Liver (tissue), 9 donors: ENCODE data around the gene RABAC1. TPM values are rescaled to one million over a fixed set of nuclear protein-coding genes. Genes with fewer than 3 reads are reported as not detected.

Experiments used
- DNase-seq: peaks from one replicate; pipeline ENCODE4 v3.0.0-alpha.2; 2017; ENCODE audit warnings: low spot score
- H3K27ac ChIP-seq, 2 donors: one replicate each; pipeline ENCODE4 v1.7.0; 2013; ENCODE audit warnings: inconsistent platforms in 2 of 2, low read length in 2 of 2, control low read depth in 1 of 2, low read depth in 1 of 2, mild to moderate bottlenecking in 1 of 2
- H3K27me3 ChIP-seq, 4 donors: one replicate each; pipeline versions ENCODE4 v1.6.1 to v1.7.0; 2013; ENCODE audit warnings: low read length in 3 of 4, inconsistent platforms in 1 of 4, mild to moderate bottlenecking in 1 of 4, moderate library complexity in 1 of 4; ENCODE audit not compliant: control insufficient read depth in 4 of 4, insufficient read depth in 4 of 4
- H3K36me3 ChIP-seq, 4 donors: one replicate each; pipeline versions ENCODE4 v1.6.1 to v1.7.0; 2013; ENCODE audit warnings: low read length in 3 of 4, mild to moderate bottlenecking in 3 of 4, low read depth in 1 of 4, moderate library complexity in 1 of 4; ENCODE audit not compliant: control insufficient read depth in 4 of 4, insufficient read depth in 3 of 4
- H3K4me1 ChIP-seq, 4 donors: one replicate each; pipeline versions ENCODE4 v1.6.1 to v1.7.0; 2013; ENCODE audit warnings: low read length in 3 of 4, mild to moderate bottlenecking in 3 of 4, moderate library complexity in 1 of 4; ENCODE audit not compliant: control insufficient read depth in 4 of 4, insufficient read depth in 4 of 4
- H3K4me3 ChIP-seq, 3 donors: one replicate each; pipeline versions ENCODE4 v1.6.1 to v1.7.0; 2013; ENCODE audit warnings: low read length in 3 of 3, control low read depth in 1 of 3, low read depth in 1 of 3, mild to moderate bottlenecking in 1 of 3
- H3K9ac ChIP-seq, 2 donors: one replicate each; pipeline ENCODE4 v1.7.0; 2013; ENCODE audit warnings: low read length in 2 of 2, mild to moderate bottlenecking in 2 of 2, moderate library complexity in 2 of 2, control low read depth in 1 of 2, low read depth in 1 of 2
- H3K9me3 ChIP-seq, 4 donors: one replicate each; pipeline versions ENCODE4 v1.6.1 to v1.7.0; 2013; ENCODE audit warnings: low read length in 3 of 4; ENCODE audit not compliant: control insufficient read depth in 4 of 4
- CTCF ChIP-seq: fragments of 150-350 bp; IDR thresholded peaks from 2 replicates; pipeline ENCODE4 v1.5.1; 2017; ENCODE audit warnings: improper control_type of control experiment, low read depth, low read length; ENCODE audit not compliant: missing input control
- FOXA2 ChIP-seq: IDR thresholded peaks from 2 replicates; pipeline ENCODE4 v1.6.1; 2016; ENCODE audit warnings: antibody characterized with exemption
- GABPA ChIP-seq, 2 donors: IDR thresholded peaks in 1 of 2; conservative IDR thresholded peaks in 1 of 2; 2 replicates each; pipeline ENCODE4 v1.6.1; 2016; ENCODE audit warnings: antibody characterized with exemption in 2 of 2, mild to moderate bottlenecking in 1 of 2, moderate library complexity in 1 of 2
- HNF4A ChIP-seq, 2 donors: conservative IDR thresholded peaks; 2 replicates each; pipeline ENCODE4 v1.6.1; 2016; ENCODE audit warnings: antibody characterized with exemption in 2 of 2, mild to moderate bottlenecking in 2 of 2
- HNF4G ChIP-seq: IDR thresholded peaks from 2 replicates; pipeline ENCODE4 v1.6.1; 2016; ENCODE audit warnings: antibody characterized with exemption
- JUND ChIP-seq, 2 donors: IDR thresholded peaks; 2 replicates each; pipeline ENCODE4 v1.6.1; 2016; ENCODE audit warnings: antibody characterized with exemption in 2 of 2
- NR2F2 ChIP-seq: IDR thresholded peaks from 2 replicates; pipeline ENCODE4 v1.6.1; 2016; ENCODE audit warnings: antibody characterized with exemption
- RAD21 ChIP-seq, 2 donors: IDR thresholded peaks; 2 replicates each; pipeline ENCODE4 v1.6.1; 2016; ENCODE audit warnings: antibody characterized with exemption in 2 of 2, mild to moderate bottlenecking in 2 of 2
- REST ChIP-seq: IDR thresholded peaks from 2 replicates; pipeline ENCODE4 v1.6.1; 2016; ENCODE audit warnings: antibody characterized with exemption, mild to moderate bottlenecking
- RXRA ChIP-seq, 2 donors: IDR thresholded peaks; 2 replicates each; pipeline ENCODE4 v1.6.1; 2017 to 2018; ENCODE audit warnings: antibody characterized with exemption in 2 of 2, mild to moderate bottlenecking in 1 of 2
- YY1 ChIP-seq: IDR thresholded peaks from 2 replicates; pipeline ENCODE4 v1.6.1; 2016; ENCODE audit warnings: antibody characterized with exemption, mild to moderate bottlenecking
- ZBTB33 ChIP-seq: IDR thresholded peaks from 2 replicates; pipeline ENCODE4 v1.6.1; 2016; ENCODE audit warnings: antibody characterized with exemption
- WGBS: extraction: QIAGEN DNeasy Blood & Tissue Kit; methylation state at CpG from one replicate; pipeline ENCODE4 v1.1.7; 2013; 5-methylcytosine and 5-hydroxymethylcytosine counted together
- polyA plus RNA-seq, 2 donors: library from polyadenylated mRNA; stranded (reverse) in 1 of 2; unstranded in 1 of 2; fragments of 200-250 nt in 1 of 2; fragments of >200 nt in 1 of 2; fragmentation: Nextera tagmentation in 1 of 2; extraction: Ambion mirVana in 1 of 2; gene quantifications; one replicate each; pipeline versions ENCODE4 v1.2.1 to v1.2.3, GENCODE V29; 2013 to 2015
- total RNA-seq, 2 donors: library from RNA; depleted of rRNA; stranded (reverse); fragments of >200 nt; gene quantifications; one replicate each; pipeline ENCODE4 v1.2.3, GENCODE V29; 2014
- donor health status: healthy.
- donor health status: healthy.
- donor health status: healthy.
- donor health status: healthy.
- donor health status: healthy.

Gene RABAC1
- total and polyA plus RNA-seq, 4 donors = 43.2 to 161 (median 99.3) TPM

GRCh38 chr19:41908724-41909464 lies 50.2 kb downstream of the RABAC1 start:
- no peak overlapping the region for H3K9ac ChIP-seq
- H3K4me3 ChIP-seq = no peak overlapping the region
- TF ChIP-seq HNF4G (no peak), GABPA (IDR thresholded peaks at IDR 0.05 in 1 of 2, conservative IDR thresholded peaks at IDR 0.05 in 1 of 2) (no peak), NR2F2 (no peak), HNF4A (conservative IDR thresholded peaks at IDR 0.05) (no peak), FOXA2 (no peak), JUND (IDR thresholded peaks at IDR 0.05) (no peak), ZBTB33 (no peak), REST (no peak)
- H3K27ac ChIP-seq = no peak overlapping the region
- peaks cover 0 to 6% (median 4%) of the 10 kb centered on the region in 4 donors for H3K4me1 ChIP-seq
- peaks cover 8 to 27% (median 9%) of the 10 kb centered on the region in 4 donors for H3K36me3 ChIP-seq
- 87% methylated on average over 11 of the region's 11 CpGs for WGBS
- H3K9me3 ChIP-seq = no peaks in the 10 kb centered on the region
- no peak for DNase-seq
- H3K27me3 ChIP-seq = peaks cover 0 to 4% (median 0%) of the 10 kb centered on the region in 4 donors

- Histone ChIP-seq H3K27me3 (peaks cover 0 to 4% (median 0%) of the 10 kb centered on the region in 4 donors), H3K9ac (no peak overlapping the region), H3K9me3 (no peaks in the 10 kb centered on the region), H3K27ac (no peak overlapping the region), H3K4me3 (no peak overlapping the region), H3K4me1 (peaks cover 0 to 7% (median 4%) of the 10 kb centered on the region in 4 donors), H3K36me3 (peaks cover 12 to 32% (median 14%) of the 10 kb centered on the region in 4 donors)
- 92% methylated on average over 25 of the region's 25 CpGs for WGBS
- no peak for TF ChIP-seq RXRA (IDR thresholded peaks at IDR 0.05)
- TF ChIP-seq CTCF = no peak
- no peak for TF ChIP-seq YY1
- TF ChIP-seq RAD21 (IDR thresholded peaks at IDR 0.05) = no peak
- DNase-seq = no peak
These were observed 51.0 kb downstream of the RABAC1 start for GRCh38 chr19:41907994-41908615.
